NCI-H2107 (cell line): Measurements from ENCODE around the gene CISD2.
"Not testable (repeated sequence)": the region's sequence is repeated elsewhere in the genome, so short reads cannot be mapped to it uniquely, and the experiment has no call there.

ENCODE experiments used
- DNase-seq: peaks from one replicate; lab custom pipeline; 2025; lab: John Stamatoyannopoulos, UW

CISD2 gene

DNA sequence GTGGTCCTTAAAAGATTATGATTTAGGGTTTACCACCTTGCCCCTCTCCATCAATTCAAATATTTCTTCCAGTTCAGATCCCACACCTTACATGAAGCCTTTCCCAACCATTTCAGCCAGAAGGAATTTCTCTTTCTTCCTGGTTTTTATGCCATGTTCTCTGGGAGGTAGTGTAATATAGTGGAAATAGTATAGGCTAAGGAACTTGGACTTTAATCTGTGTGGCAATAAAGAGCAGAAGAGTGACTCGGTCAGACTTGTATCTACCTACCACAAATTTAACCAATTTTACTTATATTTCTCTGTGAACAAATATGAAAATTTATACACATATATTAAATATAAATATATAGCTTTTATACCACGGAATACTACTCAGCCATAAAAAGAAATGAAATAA, 18.4 kb upstream of the CISD2 start:
- no peak for DNase-seq

DNA sequence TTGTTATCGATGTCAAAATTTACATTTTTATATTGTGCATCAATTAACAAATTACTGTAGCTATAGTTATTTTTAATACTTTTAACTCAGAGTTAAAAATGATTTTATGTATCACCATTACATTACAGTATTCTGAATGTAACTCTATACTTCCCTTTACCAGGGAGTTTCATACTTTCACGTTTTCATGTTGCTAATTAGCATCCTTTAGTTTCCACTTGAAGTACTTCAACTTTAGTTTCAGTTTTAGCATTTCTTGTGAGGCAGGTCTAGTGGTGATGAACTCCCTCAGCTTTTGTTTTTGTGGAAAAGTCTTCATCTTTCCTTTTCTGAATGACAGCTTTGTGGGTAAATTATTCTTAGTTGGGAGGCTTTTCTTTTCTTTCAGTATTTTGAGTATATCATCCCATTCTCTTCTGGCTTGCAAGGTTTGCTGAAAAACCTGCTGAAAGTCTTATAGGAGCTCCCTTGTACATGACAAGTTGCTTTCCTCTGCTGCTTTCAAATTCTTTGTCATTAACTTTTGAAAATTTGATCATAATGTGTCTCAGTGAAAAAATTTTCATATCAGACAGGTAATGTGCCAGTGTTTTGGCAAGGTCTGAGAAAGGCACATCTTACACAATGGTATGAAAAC, 9.8 kb upstream of the CISD2 start:
- DNase-seq: no peak

DNA sequence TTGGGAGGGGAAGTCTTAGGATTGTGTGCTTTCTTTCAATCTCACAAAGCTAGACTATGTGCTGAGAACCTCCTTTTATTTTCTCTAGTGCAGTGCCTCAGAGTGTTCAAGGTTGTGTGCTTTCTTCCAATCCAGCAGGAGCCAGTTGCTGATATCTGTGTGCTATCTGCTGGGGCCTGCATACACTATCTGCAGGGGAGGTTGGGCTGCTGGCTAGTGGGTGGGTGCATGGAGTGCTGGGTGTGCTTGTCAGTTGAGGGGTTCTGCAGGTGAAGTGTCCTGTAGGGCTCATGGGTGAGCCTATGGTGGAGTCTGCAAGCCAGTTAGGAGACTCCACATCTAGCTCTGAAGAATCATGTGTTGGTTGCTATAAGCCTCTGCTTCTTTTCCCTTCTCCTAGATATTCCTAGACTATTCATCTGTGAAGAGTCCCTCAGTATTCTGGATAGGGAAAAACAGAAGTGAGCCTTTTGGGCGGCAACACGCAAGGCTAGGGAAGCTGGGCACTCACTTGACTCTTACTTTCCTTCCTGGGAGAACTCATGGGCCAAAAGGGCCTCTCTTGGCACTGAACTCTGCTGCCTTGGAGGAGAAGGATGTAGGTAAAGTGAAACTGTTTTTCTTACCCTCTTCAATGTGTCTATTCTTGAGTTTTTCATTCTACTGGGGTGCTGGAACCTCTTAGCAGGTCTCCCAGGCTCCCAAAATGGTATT, 8.0 kb upstream of the CISD2 start:
- no peak for DNase-seq

DNA sequence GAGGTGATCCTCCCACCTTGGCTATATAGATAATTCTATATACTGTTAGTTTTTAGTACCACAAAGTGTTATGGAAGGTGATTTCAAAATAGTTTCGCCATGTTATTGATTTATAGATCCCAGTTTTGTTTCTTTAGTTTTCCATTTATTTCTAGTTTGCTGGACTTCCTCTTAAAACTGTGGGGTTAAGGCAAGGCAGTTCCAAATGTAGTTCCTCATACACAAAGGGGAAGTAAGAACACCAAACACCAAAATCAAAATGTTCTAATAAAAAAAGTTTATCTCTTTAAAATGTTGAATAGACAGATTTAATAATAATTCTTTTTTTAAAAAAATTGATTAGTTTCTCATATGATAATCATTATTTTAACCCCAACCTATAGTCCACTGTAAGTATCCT, 6.8 kb upstream of the CISD2 start:
- no peak for DNase-seq

DNA sequence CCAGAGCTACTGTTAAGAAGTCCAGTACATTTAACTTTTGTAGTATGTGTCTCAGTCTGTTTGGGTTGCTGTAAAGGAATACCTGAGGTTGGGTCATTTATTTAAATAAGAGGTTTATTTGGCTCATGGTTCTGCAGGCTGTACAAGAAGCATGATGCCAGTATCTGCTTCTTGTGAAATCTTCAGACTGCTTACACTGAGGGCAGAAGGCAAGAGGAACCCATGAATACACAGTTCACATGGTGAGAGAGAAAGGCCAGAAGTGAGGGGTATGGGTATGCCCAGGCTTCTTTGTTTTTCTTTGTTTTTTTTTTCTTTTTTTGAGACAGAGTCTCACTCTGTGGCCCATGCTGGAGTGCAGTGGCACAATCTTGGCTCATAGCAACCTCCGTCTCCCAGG, 6.0 kb upstream of the CISD2 start:
- DNase-seq: no peak

DNA sequence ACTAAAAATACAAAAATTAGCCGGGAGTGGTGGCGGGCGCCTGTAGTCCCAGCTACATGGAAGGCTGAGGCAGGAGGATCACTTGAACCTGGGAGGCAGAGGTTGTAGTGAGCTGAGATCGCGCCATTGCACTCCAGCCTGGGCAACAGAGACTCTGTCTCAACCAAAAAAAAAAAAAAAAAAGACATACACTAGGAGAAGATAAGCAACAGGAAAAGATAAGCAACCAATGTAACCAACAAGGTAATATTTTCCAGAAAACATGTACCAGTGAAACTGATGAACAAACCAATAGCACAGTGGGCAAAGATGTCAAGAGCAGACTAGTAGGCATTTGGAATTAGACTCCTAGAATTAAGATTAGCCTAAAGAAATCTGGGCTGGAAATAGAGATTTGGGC, 3.5 kb upstream of the CISD2 start:
- not testable (repeated sequence) for DNase-seq

GRCh38 chr4:102867278-102868152, 1.3 kb upstream of the CISD2 start:
- DNase-seq: no peak

- DNase-seq: no peak
Measured at GRCh38 chr4:102868153-102868780, 525 bp upstream of the CISD2 start.

DNA sequence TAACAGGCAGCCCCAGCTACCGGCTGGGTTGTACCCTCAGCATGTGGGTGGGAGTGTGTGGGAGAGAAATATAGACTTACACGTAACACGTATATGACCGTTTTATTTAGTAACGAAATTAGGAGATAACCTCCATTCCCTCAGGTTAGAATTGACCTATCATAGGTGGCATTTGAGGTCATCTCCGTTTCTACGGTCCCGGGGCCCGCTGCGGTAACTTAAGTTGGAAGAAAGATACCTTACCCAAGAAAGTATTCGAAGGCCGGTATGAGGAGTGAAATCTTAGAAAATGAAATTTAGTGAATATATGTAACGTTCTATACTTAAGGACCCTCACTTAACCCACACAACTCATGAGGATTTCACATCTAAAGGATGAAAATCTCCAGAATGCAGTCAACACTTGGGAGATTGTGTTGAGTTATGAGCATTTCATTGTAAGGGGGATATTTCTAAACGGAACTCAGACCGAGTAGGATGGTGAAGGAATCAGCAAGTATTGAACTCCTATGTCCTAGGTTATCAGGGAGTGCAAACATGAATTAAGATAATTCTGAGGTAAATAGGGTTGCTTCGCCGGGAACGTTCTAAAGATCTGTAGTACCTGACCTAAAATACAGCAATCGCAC, 891 bp downstream of the CISD2 start:
- no peak for DNase-seq

GRCh38 chr4:102871772-102872171, 3.0 kb downstream of the CISD2 start:
- DNase-seq: no peak

DNA sequence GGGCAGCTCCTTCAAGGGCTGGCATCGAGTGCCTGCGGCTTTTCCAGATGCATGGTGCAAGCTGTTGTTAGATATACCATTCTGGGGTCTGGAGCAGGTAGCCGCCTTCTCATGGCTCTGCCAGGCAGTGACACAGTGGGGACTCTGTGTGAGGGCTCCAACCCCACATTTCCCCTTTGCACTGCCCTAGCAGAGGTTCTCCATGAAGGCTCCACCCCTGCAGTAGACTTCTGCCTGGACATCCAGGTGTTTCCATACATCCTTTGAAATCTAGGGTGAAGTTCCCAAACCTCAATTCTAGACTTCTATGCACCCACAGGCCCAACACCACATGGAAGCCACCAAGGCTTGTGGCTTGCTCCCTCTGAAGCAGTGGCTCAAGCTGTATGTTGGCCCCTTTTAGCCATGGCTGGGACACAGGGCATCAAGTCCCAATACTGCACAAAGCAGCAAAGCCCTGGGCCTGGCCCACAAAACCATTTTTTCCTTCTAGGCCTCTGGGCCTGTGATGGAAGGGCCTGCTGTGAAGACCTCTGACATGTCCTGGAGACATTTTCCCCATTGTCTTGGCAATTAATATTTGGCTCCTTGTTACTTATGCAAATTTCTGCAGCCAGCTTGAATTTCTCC, 8.8 kb downstream of the CISD2 start:
- not testable (repeated sequence) for DNase-seq

DNA sequence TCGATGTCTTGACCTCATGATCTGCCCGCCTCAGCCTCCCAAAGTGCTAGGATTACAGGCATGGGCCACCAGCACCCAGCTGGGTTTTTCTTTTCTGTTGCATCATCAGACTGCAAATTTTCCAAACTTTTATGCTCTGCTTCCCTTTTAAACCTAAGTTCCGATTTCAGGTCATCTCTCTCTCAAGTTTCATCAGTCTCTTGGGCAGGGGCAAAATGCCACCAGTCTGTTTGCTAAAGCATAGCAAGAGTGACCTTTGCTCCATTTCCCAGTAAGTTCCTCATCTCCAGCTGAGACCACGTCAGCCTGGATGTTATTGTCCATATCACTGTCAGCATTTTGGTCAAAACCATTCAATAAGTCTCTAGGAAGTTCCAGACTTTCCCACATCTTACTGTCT, 9.6 kb downstream of the CISD2 start:
- not testable (repeated sequence) for DNase-seq

DNA sequence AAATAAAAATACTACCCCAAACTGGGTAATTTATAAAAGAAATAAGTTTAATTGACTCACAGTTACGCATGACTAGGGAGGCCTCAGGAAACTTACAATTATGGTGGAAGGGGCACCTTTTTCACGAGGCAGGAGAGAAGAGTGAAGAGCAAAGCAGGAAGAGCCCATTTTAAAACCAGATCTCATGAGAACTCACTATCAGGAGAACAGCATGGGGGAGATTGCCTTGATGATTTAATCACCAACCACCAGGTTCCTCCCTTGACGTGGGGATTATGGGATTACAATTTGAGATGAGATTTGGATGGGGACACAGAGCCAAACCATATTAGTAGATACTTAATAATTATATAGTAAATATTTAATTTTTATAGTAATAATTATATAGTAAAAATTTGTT, 10.1 kb downstream of the CISD2 start:
- no peak for DNase-seq

DNA sequence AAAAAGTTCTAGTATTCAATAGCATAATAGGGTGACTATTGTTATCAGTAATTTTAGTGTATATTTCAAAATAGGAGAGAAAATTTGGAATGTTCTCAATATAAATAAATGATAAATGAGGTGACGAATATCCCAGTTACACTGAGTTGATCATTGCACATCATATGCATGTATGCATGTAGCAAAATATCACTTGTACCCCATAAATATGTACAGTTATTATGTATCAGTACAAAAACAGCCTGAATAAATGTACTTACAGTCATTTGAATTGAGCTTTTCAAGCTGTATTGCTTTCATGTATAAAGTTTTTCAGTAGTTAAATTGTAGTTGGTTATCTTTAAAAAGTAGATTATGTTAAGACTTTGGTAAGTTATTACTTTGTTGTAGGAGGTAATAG, 12.6 kb downstream of the CISD2 start:
- no peak for DNase-seq

GRCh38 chr4:102883278-102883677, 14.5 kb downstream of the CISD2 start:
- DNase-seq: no peak

- DNase-seq: not testable (repeated sequence)
Measured at GRCh38 chr4:102888570-102888969, 19.8 kb downstream of the CISD2 start.

DNA sequence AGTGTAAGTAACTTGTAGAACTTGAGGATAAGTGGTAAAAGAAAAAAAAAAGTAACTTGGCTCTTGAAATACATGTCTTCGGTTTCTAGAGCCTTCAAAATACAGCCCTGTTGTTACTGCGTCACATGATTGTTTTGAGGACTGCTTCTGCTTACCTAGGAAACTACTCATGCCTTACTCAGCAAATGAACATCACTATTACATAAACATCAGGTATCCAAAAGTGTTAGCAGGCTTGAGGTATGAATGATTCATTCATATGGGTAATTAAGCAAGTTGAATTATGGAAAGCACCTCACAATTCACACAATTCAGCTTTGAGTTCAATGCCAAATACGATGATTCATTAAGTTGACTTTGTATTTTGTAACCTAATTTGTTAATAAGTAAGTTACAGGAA, 21.1 kb downstream of the CISD2 start:
- DNase-seq: not testable (repeated sequence)

GRCh38 chr4:102896547-102896946, 27.8 kb downstream of the CISD2 start:
- not testable (repeated sequence) for DNase-seq

DNA sequence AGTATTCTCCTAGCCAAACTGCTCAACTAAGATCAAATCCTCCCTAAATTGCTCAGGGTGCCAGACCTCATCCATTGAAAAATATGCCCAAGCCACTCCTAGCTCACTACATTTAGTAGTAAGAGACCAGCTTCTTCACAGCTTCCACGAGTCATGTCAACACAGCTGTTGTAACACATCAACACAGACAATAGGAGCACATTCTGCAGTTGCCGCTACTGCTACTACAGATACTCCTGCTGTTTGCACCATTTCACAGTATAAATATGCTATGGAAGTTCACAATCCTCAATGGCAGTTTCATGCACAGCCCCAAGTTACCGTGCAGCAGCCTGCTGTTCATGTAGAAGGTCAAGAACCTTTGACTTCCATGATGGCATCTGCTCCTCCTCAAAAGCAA, 28.8 kb downstream of the CISD2 start:
- not testable (repeated sequence) for DNase-seq

DNA sequence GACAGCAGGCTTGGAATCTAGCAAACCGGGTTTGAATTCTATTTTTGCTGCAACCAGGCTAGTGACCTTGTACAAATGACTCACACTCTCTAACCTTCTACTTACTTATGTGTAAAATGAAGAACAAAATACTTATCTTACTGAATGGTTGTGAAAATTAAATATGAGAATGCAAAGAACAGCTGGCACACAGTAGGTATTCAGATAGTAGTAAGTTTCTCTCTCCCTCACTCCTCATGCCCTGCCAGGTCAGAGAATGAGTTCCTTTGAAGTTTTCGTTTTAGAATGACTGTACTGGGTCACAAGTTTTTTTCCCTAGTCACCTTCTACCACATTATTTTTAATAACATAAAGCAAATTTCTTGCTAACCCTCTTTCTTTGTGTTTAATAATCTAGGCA, 33.0 kb downstream of the CISD2 start:
- DNase-seq: no peak

GRCh38 chr4:102918859-102919258, 50.1 kb downstream of the CISD2 start:
- DNase-seq: no peak
